Measurements from ENCODE around the gene ARAP1.

DNA sequence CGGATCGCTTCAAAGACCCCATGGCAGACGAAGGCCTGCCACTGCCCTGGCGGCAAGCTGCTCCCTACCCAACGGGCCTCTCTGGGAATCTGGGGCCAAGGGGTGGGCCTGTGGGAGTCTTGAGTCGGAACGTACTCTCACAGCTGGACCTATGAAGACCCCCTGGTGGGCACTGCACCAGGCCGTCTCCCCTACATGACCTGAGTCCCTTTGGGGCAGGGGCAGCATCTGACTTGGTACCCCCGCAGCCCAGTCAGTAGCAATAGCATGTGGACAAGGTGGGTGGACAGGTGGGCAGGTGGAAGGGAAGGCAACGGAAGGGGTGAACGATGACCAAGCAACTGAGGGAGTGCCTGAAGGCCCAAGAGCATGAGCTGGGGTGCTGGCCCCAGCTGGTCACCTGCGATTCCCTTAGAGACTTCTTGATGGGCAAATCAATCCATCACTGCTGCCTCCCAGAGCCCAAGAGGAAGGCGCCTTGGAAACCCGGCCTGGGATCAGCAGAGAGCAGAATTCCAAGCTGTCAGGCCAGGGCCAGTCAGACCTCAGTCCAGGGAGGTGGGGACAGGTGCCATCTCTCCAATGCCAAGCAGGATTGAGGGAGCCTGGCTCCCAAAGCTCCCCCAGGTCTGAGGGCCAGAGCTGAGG is 35.3 kb downstream of the ARAP1 start:
- TF ChIP-seq, protein P1, sequence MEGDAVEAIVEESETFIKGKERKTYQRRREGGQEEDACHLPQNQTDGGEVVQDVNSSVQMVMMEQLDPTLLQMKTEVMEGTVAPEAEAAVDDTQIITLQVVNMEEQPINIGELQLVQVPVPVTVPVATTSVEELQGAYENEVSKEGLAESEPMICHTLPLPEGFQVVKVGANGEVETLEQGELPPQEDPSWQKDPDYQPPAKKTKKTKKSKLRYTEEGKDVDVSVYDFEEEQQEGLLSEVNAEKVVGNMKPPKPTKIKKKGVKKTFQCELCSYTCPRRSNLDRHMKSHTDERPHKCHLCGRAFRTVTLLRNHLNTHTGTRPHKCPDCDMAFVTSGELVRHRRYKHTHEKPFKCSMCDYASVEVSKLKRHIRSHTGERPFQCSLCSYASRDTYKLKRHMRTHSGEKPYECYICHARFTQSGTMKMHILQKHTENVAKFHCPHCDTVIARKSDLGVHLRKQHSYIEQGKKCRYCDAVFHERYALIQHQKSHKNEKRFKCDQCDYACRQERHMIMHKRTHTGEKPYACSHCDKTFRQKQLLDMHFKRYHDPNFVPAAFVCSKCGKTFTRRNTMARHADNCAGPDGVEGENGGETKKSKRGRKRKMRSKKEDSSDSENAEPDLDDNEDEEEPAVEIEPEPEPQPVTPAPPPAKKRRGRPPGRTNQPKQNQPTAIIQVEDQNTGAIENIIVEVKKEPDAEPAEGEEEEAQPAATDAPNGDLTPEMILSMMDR (IDR thresholded peaks at IDR 0.05) = no peak
- TF ChIP-seq POLR2A (IDR thresholded peaks at IDR 0.05) = no peak
